ENCODE data around the gene B4GALT5.

DNA sequence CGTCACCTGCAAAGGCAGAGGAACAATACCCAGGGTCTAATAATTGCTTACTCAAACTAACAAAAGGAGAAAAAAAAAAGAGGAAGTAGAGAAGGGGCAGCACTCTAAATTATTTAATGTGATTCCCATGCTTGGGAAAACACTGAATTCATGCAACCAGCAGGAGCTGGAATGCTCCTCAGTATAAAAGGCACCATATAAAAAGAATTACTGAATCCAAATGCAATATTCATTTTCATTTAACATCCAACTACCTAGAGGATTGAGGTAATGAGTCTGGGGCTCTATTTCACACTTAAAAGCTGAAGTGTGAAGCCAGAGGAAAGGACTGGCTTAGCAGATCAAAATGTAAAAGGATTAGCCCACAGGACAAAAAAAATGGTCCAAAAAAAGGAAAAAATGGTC is 8.7 kb downstream of the B4GALT5 start:
- TF ChIP-seq, protein P1, sequence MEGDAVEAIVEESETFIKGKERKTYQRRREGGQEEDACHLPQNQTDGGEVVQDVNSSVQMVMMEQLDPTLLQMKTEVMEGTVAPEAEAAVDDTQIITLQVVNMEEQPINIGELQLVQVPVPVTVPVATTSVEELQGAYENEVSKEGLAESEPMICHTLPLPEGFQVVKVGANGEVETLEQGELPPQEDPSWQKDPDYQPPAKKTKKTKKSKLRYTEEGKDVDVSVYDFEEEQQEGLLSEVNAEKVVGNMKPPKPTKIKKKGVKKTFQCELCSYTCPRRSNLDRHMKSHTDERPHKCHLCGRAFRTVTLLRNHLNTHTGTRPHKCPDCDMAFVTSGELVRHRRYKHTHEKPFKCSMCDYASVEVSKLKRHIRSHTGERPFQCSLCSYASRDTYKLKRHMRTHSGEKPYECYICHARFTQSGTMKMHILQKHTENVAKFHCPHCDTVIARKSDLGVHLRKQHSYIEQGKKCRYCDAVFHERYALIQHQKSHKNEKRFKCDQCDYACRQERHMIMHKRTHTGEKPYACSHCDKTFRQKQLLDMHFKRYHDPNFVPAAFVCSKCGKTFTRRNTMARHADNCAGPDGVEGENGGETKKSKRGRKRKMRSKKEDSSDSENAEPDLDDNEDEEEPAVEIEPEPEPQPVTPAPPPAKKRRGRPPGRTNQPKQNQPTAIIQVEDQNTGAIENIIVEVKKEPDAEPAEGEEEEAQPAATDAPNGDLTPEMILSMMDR (IDR thresholded peaks at IDR 0.05) = no peak
- TF ChIP-seq JUND (IDR thresholded peaks at IDR 0.05) = no peak
- TF ChIP-seq ELF1 (IDR thresholded peaks at IDR 0.05) = no peak
- TF ChIP-seq MXI1 (IDR thresholded peaks at IDR 0.05; ENCODE audit: low read depth, low read length) = no peak
- no peak for TF ChIP-seq POLR2AphosphoS5 (IDR thresholded peaks at IDR 0.05; ENCODE audit: low read depth, low read length)
- no peak for TF ChIP-seq EP300 (IDR thresholded peaks at IDR 0.05; ENCODE audit: borderline replicate concordance in 1 of 2, low read depth in 1 of 2, low read length in 1 of 2)
- TF ChIP-seq, protein P2, sequence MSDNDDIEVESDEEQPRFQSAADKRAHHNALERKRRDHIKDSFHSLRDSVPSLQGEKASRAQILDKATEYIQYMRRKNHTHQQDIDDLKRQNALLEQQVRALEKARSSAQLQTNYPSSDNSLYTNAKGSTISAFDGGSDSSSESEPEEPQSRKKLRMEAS (IDR thresholded peaks at IDR 0.05; ENCODE audit: low read depth) = no peak
- no peak for TF ChIP-seq MEF2A (IDR thresholded peaks at IDR 0.05; ENCODE audit: borderline replicate concordance, low read depth)
- TF ChIP-seq RAD21 (IDR thresholded peaks at IDR 0.05; ENCODE audit: low read length) = no peak
- TF ChIP-seq, protein P3, sequence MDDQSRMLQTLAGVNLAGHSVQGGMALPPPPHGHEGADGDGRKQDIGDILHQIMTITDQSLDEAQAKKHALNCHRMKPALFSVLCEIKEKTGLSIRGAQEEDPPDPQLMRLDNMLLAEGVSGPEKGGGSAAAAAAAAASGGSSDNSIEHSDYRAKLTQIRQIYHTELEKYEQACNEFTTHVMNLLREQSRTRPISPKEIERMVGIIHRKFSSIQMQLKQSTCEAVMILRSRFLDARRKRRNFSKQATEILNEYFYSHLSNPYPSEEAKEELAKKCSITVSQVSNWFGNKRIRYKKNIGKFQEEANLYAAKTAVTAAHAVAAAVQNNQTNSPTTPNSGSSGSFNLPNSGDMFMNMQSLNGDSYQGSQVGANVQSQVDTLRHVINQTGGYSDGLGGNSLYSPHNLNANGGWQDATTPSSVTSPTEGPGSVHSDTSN (IDR thresholded peaks at IDR 0.05) = no peak

All from SK-N-SH (cell line).